A549 (cell line): Measurements from ENCODE around the gene RPAP3. TPM values are rescaled to one million over a fixed set of nuclear protein-coding genes. Genes with fewer than 3 reads are reported as not detected.
A peak's percentile ranks its signal among the peaks of the same experiment; 100 is the strongest.

Experiments
- ATAC-seq, 2 experiments: fragments of 200-7000 bp in 1 of 2; fragments of >200 bp in 1 of 2; cut with Nextera tagmentation in 1 of 2; cut with Tn5 transposase in 1 of 2; 3 replicates each; pipeline versions ENCODE4 v1.8.0 to v1.9.1; 2018 to 2020; ENCODE audit warnings: mild to moderate bottlenecking in 1 of 2, moderate library complexity in 1 of 2
- CTCF ChIA-PET: fragments of 300-600 bp; sonication (Branson Sonifier 250); formaldehyde crosslinking; extraction: SDS; loops from one replicate; lab custom pipeline; 2021; ENCODE audit warnings: antibody characterized with exemption, inconsistent platforms; lab: Yijun Ruan, JAX
- POLR2A ChIA-PET: fragments of 350-600 bp; formaldehyde crosslinking; extraction: SDS; loops from one replicate; lab custom pipeline; 2021; ENCODE audit warnings: antibody characterized with exemption, inconsistent platforms; lab: Yijun Ruan, JAX
- DNase-seq, 2 experiments: peaks; one replicate each; pipeline versions ENCODE4 v3.0.0 to v3.0.0-alpha.2; 2011 to 2016; ENCODE audit warnings: low read depth in 1 of 2, low spot score in 1 of 2
- FAIRE-seq: peaks from 2 replicates; lab custom pipeline; 2011; peaks lifted over from hg19 to GRCh38; lab: Jason Lieb, UNC
- H3K27ac ChIP-seq, 2 experiments: fragments of >200 bp; sonication (Bioruptor Twin); formaldehyde crosslinking; 3 replicates each; pipeline ENCODE4 v1.5.1; 2016 to 2017
- H3K4me1 ChIP-seq: fragments of >200 bp; sonication (Bioruptor Twin); formaldehyde crosslinking; 3 replicates; pipeline ENCODE4 v1.6.1; 2016
- H3K4me2 ChIP-seq: fragments of >200 bp; sonication (Bioruptor Twin); formaldehyde crosslinking; 3 replicates; pipeline ENCODE4 v1.6.1; 2016
- H3K4me3 ChIP-seq: fragments of >200 bp; sonication (Bioruptor Twin); formaldehyde crosslinking; 3 replicates; pipeline ENCODE4 v1.5.1; 2016
- H3K9me3 ChIP-seq: fragments of >200 bp; sonication (Bioruptor Twin); formaldehyde crosslinking; 3 replicates; pipeline ENCODE4 v1.6.1; 2016
- CHD2 ChIP-seq: fragments of 150-350 bp; IDR thresholded peaks from 2 replicates; pipeline ENCODE4 v1.6.1; 2014; ENCODE audit warnings: low read length; ENCODE audit not compliant: partially characterized antibody
- CTCF ChIP-seq: fragments of >200 bp; sonication (Bioruptor Twin); formaldehyde crosslinking; IDR thresholded peaks from 3 replicates; pipeline ENCODE4 v1.5.1; 2016
- E2F6 ChIP-seq: IDR thresholded peaks from 2 replicates; pipeline ENCODE4 v1.6.1; 2012; ENCODE audit warnings: low read depth, borderline replicate concordance
- EHMT2 ChIP-seq: fragments of 200-600 bp; sonication (generic); IDR thresholded peaks from 2 replicates; pipeline ENCODE4 v1.6.1; 2016; ENCODE audit warnings: antibody characterized with exemption, low read depth, mild to moderate bottlenecking, moderate library complexity
- ELK1 ChIP-seq: fragments of 150-350 bp; IDR thresholded peaks from 2 replicates; pipeline ENCODE4 v1.6.1; 2014; ENCODE audit warnings: low read depth, mild to moderate bottlenecking, low read length
- EP300 ChIP-seq, 2 experiments: fragments of >200 bp; sonication (Bioruptor Twin); formaldehyde crosslinking; IDR thresholded peaks; 2 replicates in 1 of 2; 3 replicates in 1 of 2; pipeline ENCODE4 v1.6.1; 2016 to 2017
- FOSB ChIP-seq: fragments of 250-450 bp; sonication (Bioruptor Pico); IDR thresholded peaks from 2 replicates; pipeline ENCODE4 v1.5.0; 2020; ENCODE audit warnings: mild to moderate bottlenecking, moderate library complexity
- GATA3 ChIP-seq: IDR thresholded peaks from 2 replicates; pipeline ENCODE4 v1.6.1; 2012; ENCODE audit warnings: borderline replicate concordance
- HMGXB4 ChIP-seq: fragments of 250-450 bp; sonication (Bioruptor Pico); IDR thresholded peaks from 2 replicates; pipeline ENCODE4 v1.5.0; 2021; ENCODE audit warnings: mild to moderate bottlenecking, moderate library complexity, borderline replicate concordance
- HOXA7 ChIP-seq: fragments of 250-450 bp; sonication (Bioruptor Pico); IDR thresholded peaks from 2 replicates; pipeline ENCODE4 v1.5.0; 2020; ENCODE audit warnings: mild to moderate bottlenecking, moderate library complexity
- JUNB ChIP-seq: fragments of >200 bp; sonication (Bioruptor Twin); formaldehyde crosslinking; IDR thresholded peaks from 2 replicates; pipeline ENCODE4 v1.6.1; 2016
- NFE2L2 ChIP-seq: fragments of 150-350 bp; conservative IDR thresholded peaks from 2 replicates; pipeline ENCODE4 v1.6.1; 2014; ENCODE audit warnings: low read length
- NR3C1 ChIP-seq: fragments of >200 bp; sonication (Bioruptor Twin); formaldehyde crosslinking; IDR thresholded peaks from 3 replicates; pipeline ENCODE4 v1.6.1; 2017
- POLR2AphosphoS2 ChIP-seq: conservative IDR thresholded peaks from 2 replicates; pipeline ENCODE4 v1.6.1; 2012; ENCODE audit warnings: low read length, improper control_type of control experiment, inconsistent platforms
- RAD21 ChIP-seq, 2 experiments: fragments of >200 bp in 1 of 2; sonication (Bioruptor Twin) in 1 of 2; formaldehyde crosslinking in 1 of 2; IDR thresholded peaks in 1 of 2; conservative IDR thresholded peaks in 1 of 2; 2 replicates in 1 of 2; 3 replicates in 1 of 2; pipeline ENCODE4 v1.6.1; 2012 to 2018; ENCODE audit warnings: inconsistent platforms in 1 of 2
- RCOR1 ChIP-seq: fragments of 150-350 bp; IDR thresholded peaks from 2 replicates; pipeline ENCODE4 v1.6.1; 2014; ENCODE audit warnings: antibody characterized with exemption, low read length, low read depth
- SMC3 ChIP-seq: fragments of >200 bp; sonication (Bioruptor Twin); formaldehyde crosslinking; IDR thresholded peaks from 3 replicates; pipeline ENCODE4 v1.6.1; 2018; ENCODE audit warnings: inconsistent platforms
- TP53 ChIP-seq: fragments of 250-450 bp; sonication (Bioruptor Pico); IDR thresholded peaks from 2 replicates; pipeline ENCODE4 v1.5.0; 2021; ENCODE audit warnings: mild to moderate bottlenecking, moderate library complexity
- ZC3H11A ChIP-seq: fragments of 450-650 bp; IDR thresholded peaks from 2 replicates; pipeline ENCODE4 v1.6.1; 2014; ENCODE audit warnings: antibody characterized with exemption, mild to moderate bottlenecking
- ZFP36 ChIP-seq: fragments of 450-650 bp; IDR thresholded peaks from 2 replicates; pipeline ENCODE4 v1.6.1; 2014; ENCODE audit warnings: borderline replicate concordance; ENCODE audit not compliant: partially characterized antibody
- ZSCAN20 ChIP-seq: fragments of 250-450 bp; sonication (Bioruptor Pico); IDR thresholded peaks from 2 replicates; pipeline ENCODE4 v1.8.0; 2022; ENCODE audit warnings: mild to moderate bottlenecking, moderate library complexity
- WGBS: methylation state at CpG from one replicate; pipeline ENCODE4 v1.1.6; 2017; ENCODE audit errors: missing lambda C conversion rate; 5-methylcytosine and 5-hydroxymethylcytosine counted together
- polyA plus RNA-seq, 4 experiments: library from polyadenylated mRNA; depleted of rRNA in 3 of 4; stranded (reverse); fragments of >200 nt; fragmentation: RNase III in 1 of 4; extraction: RNeasy Plus Mini Kit Qiagen cat#74134 plus additional on column Dnase treatment in 1 of 4; gene quantifications; 2 replicates in 3 of 4; 3 replicates in 1 of 4; pipeline ENCODE4 v1.2.3, GENCODE V29; 2011 to 2017

Gene RPAP3
- polyA plus RNA-seq, 2 of the 4 experiments (the other 2 are of a cell fraction) = 51.6 to 74.6 TPM

GRCh38 chr12:47707355-47707754, 1.5 kb upstream of the RPAP3 start:
- CTCF ChIA-PET = interaction anchor here (0.8 to 17.4 kb wide), 5 partner anchors 9 to 675 kb away, joined by 3 to 343 read pairs (median 37); partner anchors contain the start of gene SLC48A1
- ATAC-seq (no peak), FAIRE-seq (no peak), DNase-seq (no peak)
- Histone ChIP-seq H3K9me3 (no peaks in the 10 kb centered on the region), H3K4me1 (peaks cover 21% of the 10 kb centered on the region; the same call in 2 of the 3 replicates), H3K27ac (no peak overlapping the region), H3K4me3 (no peak overlapping the region), H3K4me2 (peak overlapping the region; percentile 93)
- TF ChIP-seq FOSB (no peak), CHD2 (no peak), NR3C1 (no peak), ZC3H11A (no peak), NFE2L2 (no peak), EHMT2 (no peak), HMGXB4 (CRISPR knock-in tag) (no peak), RCOR1 (no peak), TP53 (CRISPR knock-in tag) (no peak), CTCF (no peak), ELK1 (no peak), RAD21 (conservative IDR thresholded peaks at IDR 0.05 in 1 of 2, IDR thresholded peaks at IDR 0.05 in 1 of 2) (no peak), HOXA7 (no peak), GATA3 (no peak), SMC3 (no peak), E2F6 (no peak), ZFP36 (no peak)
- POLR2A ChIA-PET = no interaction called here

- WGBS = 2% methylated on average over 9 of the region's 9 CpGs
- Histone ChIP-seq H3K27ac (peak overlapping the region; percentile 90 to 96), H3K4me3 (peak overlapping the region; percentile 81), H3K9me3 (no peaks in the 10 kb centered on the region), H3K4me2 (peak overlapping the region; percentile 97), H3K4me1 (peaks cover 21% of the 10 kb centered on the region; the same call in 2 of the 3 replicates)
- CTCF ChIA-PET = interaction anchor here (0.7 to 17.4 kb wide), 8 partner anchors 9 to 133 kb away, joined by 3 to 343 read pairs (median 4); partner anchors contain the start of gene SLC48A1
- no peak for TF ChIP-seq POLR2AphosphoS2
- POLR2A ChIA-PET = no interaction called here
- peak; percentile 18 for FAIRE-seq
- DNase-seq = no peak
- no peak for ATAC-seq
These were observed 633 bp downstream of the RPAP3 start for GRCh38 chr12:47705229-47705565.

- no peak for FAIRE-seq
- DNase-seq = no peak
- Histone ChIP-seq H3K27ac (peak overlapping the region; percentile 90 to 96), H3K9me3 (no peaks in the 10 kb centered on the region), H3K4me3 (peak overlapping the region; percentile 81)
- POLR2A ChIA-PET = no interaction called here
- 90% methylated on average over 9 of the region's 9 CpGs for WGBS
- ATAC-seq = no peak
- TF ChIP-seq ZSCAN20 (CRISPR knock-in tag) = no peak
- TF ChIP-seq EP300 (IDR thresholded peaks at IDR 0.05) = no peak
- no peak for TF ChIP-seq NR3C1
- no peak for TF ChIP-seq JUNB
- TF ChIP-seq, all 56 proteins: peak for 0
- Histone ChIP-seq H3K4me1 (peaks cover 21% of the 10 kb centered on the region; the same call in 2 of the 3 replicates), H3K4me2 (peak overlapping the region; percentile 97)
- CTCF ChIA-PET = interaction anchor here (0.7 to 17.4 kb wide), 8 partner anchors 8 to 133 kb away, joined by 3 to 343 read pairs (median 4); partner anchors contain the start of gene SLC48A1
These were observed 1.1 kb downstream of the RPAP3 start for GRCh38 chr12:47704719-47705118.
